ENCODE data around the gene XPO5.
A peak's percentile ranks its signal among the peaks of the same experiment; 100 is the strongest.

XPO5 gene

GRCh38 chr6:43494766-43495165 is 81.1 kb downstream of the XPO5 start:
- no peak for DNase-seq

GRCh38 chr6:43494321-43494720 is 81.5 kb downstream of the XPO5 start:
- no peak for DNase-seq

GRCh38 chr6:43493833-43494232 is 82.0 kb downstream of the XPO5 start:
- DNase-seq, result no peak

DNA sequence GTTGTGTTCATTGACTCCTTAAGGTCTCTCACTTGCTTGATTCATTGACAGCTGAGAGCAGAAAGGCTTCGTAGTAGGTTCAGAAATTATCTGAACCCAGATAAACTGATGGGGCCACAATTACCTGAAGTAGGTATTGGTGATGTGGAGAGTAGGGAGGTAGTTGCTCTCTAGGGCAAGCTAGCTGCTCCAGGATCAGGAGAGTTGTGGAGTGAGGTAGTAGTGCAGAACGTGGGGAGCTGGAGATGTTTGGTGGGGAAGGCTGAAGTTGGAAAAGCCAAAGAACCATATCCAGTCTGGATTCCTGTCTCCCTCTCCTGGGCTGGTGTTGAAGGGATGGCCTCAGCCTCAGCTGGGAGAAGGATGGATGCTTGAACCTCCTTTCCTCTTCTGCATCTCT is 82.6 kb downstream of the XPO5 start:
- no peak for DNase-seq

GRCh38 chr6:43492673-43493072 is 83.2 kb downstream of the XPO5 start:
- DNase-seq, result no peak

DNA sequence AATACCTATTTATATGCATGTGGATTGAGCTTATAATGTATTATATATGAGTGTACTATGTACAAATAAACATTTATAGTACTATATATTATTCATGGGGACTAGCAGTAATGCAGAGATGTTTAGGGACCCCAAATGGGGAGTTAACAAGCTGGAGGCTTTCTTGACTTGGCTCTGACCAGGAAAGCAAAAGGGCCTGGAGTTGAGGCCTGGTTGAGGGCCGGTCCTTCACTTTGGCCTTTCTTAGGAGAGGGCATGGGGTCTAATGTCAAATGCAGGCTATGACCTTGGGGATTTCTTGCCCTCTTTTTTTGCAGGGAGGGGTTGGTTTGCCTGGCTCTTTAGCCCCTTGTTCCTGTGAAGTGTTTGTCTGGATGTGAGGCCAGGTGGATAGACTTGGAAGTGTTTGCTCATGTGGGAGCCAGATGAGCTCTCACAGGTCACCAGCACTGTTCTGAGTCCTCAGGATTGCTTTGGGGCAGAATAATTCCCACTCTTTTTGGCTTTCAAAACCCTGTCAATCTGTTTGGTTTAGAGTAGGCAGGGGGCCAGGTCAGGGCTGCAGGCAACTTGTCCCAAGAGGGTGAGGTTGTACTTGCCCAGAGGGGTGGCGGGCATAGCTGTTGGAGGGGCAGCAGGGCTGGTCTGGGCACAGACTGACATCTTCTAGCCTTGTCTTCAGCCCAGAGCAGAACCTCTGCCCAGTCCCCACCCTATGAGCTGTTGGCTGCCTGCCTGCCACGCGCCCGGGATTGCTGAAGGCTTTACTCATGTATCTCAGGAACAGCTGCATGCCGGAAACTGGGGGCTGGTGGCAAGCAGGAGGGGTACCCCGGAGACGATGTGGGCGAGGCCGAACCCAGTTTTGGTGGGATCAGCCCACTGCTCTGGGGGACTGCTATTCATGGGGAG is 83.8 kb downstream of the XPO5 start:
- no peak for DNase-seq

DNA sequence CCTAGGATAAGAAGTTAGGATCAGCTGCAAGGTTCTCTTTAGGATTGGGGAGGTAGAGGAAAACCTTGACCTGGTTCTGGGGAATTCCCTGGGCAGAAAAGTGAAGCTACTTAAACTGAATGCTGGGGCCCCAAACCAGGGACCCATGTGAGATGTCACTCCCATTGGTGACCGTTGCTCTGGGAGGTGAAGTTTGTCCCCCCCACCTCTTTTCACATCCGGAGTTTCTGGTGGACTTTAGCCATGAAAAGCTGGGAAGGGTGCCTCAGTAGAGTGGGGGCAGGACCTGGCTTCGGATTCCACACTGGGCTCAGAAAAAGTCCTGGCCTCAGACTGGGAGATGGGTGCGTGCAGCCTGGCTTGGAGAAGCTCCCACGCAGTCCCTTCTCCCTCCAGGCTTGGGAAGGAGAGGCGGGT is 85.3 kb downstream of the XPO5 start:
- DNase-seq, result no peak

GRCh38 chr6:43489277-43490072 is 86.4 kb downstream of the XPO5 start:
- no peak for DNase-seq

DNA sequence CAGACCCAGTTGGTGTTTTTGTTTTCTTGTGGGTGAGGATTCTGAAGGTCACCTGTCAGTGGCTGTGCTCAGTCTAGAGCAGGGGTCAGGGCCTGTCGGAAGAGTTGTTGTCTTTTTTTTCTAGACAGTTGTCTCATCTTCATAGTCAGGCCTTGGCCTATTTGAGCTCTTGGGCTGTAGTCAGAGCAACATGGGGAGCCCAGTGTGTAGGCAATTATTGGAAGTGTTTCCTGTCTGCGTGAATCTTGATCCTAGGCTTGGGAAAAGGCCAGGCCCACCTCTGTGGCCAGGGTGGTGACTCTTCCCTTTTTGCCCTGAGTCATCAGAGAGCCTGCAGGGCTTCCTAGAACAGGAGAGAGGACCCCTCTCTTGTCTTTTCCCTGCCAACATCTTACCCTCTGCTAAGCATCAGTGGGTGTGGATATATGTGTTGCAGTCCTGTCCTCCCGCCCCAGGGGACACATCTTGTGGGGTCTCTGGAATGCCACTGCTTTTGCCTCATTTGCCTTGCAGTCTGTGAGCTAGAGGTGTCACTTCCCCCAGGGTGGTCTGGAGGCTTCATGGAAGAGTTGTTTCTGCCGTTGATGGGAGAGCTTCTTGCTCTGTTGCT is 87.1 kb downstream of the XPO5 start:
- no peak for DNase-seq

DNA sequence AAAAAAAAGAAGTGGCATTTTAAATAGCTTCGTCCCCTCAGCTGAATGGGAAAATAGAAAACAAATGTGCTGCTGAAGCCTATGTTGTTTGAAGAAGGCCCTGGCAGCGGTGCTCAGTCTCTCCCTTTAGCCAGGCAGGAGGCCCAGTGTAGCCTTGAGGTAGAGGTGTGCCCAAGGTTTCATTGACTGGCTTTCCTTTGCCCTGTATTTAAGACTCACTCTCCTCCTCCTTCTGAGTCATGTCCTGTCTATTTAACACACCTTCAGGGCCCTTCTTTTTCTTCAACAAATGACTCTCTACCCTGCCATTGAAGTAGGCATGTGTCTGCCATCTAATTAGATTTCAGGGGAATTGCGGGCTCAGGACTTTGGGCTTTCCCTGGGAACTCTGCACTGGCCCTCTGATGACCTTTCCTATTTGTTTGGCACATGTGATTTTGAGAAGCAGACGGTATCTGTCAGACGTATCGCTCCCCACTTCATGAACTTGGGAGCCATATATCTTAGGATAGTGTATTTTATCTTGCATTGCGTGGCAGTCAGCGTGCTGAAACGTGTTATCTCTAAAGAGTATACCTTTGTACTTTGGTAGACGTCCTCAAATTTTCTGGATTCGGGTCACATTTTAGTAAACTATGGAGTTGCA is 94.1 kb downstream of the XPO5 start:
- no peak for DNase-seq

DNA sequence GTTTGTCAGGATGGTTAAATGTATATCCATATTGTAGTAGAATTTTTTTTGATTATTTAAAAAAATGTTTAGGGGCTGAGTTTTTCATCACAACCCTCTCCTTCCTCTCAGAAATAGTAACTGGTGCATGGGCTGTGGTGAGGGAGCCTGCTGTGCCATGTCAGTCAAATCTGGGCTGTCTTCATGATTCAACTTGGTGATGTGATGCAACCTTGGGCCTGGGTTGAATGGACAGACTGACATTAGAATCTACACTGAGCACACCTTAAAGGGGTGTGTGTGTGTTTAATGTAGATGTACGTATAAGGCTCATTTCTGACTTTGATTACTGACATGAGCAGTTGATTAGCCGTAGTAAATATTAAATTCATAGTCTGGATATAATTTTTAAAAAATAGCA is 94.8 kb downstream of the XPO5 start:
- DNase-seq, result no peak

DNA sequence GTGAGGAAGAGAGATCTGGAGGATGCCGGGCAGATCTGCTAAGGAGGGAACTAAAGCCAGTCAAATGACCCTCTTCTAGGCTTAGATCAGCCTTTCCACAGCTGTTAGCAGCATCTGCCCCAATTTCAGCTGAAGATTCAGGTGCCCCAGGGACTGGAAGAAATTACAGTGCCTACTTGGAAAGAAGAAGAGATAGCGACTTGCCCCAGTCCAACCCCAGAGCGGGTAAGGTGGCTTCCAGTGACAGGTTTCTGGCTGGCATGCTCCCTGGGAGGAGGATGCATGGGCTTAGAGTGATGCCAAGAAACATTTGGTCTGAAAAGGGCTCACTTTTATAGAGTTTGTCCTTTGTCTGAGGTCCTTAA is 97.8 kb downstream of the XPO5 start:
- no peak for DNase-seq

GRCh38 chr6:43477235-43478007 is 98.4 kb downstream of the XPO5 start, which contains the start of gene TJAP1:
TSS of gene TJAP1 (plus strand) at chr6:43477570. CDS start at chr6:43499002, 21,432 bp downstream.
- peak; percentile 93 for DNase-seq

- no peak for DNase-seq
Measured at GRCh38 chr6:43476746-43477145, 99.1 kb downstream of the XPO5 start.

DNA sequence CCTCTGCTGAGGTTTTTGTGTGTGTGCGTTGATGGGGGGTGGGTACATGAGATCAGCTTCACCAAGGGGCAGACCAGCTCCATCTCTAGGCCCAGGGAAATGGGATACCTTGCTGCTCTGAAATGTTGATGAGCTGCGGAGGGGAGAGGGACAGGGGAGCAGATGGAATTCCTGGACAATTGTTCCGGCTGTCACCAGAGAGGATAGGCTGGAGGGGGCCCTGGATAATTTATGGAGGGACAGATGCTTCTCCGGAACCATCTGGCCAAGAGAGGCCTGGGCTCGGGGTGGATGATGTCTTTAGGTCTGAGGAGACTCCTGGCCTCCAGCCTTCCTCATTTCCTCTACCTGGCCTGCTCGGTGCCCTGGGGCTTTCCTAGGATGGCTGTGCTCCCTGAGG is 100.3 kb downstream of the XPO5 start:
- DNase-seq, result no peak

DNA sequence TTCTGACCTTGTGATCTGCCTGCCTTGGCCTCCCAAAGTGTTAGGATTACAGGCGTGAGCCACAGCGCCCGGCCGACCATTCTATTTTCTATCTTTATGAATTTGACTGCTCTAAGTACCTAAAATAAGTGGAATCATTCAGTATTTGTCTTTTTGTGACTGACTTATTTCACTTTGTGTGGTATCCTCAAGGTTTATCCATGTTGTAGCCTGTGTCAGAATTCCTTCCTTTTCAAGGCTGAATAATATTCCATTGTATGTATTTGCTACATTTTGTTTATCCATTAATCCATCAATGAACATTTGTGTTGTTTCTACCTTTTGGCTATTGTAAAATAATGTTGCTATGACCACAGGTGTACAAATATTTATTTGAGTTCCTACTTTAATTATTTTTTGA is 103.3 kb downstream of the XPO5 start:
- DNase-seq, result no peak
